CD4-positive, alpha-beta T cell treated with Interferon gamma for 1 hour (primary cell): ENCODE results near the gene AVPI1.
A peak's percentile ranks its signal among the peaks of the same experiment; 100 is the strongest.

Experiments used
- DNase-seq: peaks from one replicate; pipeline ENCODE4 v3.0.0-alpha.2; 2020

The AVPI1 gene, protein sequence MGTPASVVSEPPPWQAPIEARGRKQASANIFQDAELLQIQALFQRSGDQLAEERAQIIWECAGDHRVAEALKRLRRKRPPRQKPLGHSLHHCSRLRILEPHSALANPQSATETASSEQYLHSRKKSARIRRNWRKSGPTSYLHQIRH

DNA sequence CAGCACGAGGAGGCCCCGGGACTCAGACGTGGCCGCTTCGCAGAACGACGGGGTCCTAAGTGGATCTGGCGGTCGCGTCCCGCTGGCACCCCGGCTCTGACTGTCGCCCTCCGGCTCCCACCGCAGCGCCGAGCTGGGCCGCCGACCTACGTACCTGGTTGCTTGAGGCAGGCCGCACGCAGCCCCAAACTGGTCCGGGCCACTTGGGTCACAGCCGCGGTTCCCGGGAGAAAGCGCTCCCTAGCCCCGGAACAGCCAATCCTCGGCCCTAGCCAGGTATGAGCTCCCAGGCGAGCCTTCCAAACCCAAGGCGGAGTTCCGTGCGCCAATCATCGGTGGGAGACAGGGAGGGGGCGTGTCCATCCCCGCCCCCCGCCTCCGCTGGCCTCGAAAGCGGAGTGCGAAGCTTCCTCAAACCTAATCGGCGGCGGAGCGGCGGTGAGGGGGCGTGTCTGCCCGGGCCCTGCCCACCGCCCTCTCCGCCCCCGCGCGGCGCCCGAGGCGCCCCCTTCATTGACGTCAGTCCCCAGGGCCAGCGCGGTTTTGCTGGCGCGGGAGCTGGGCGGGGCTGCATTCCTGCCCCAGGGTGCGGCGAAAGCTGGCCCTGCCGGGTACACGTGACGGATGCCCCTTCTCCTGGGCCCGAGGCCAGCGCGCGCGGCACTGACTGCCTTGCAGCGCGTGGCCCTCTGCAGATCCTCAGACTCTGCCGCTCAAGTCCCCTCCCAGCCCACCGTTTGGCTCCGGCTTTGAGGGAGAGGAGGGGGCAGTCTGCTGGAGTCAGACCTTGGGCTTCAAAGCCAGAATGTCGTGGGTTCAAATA, at the start of gene AVPI1:
Gene AVPI1 (minus strand): TSS at position 280 of the 823 bp plus-strand sequence. CDS start 7,336 bp downstream, outside the sequence.
- peak; percentile 96 for DNase-seq

DNA sequence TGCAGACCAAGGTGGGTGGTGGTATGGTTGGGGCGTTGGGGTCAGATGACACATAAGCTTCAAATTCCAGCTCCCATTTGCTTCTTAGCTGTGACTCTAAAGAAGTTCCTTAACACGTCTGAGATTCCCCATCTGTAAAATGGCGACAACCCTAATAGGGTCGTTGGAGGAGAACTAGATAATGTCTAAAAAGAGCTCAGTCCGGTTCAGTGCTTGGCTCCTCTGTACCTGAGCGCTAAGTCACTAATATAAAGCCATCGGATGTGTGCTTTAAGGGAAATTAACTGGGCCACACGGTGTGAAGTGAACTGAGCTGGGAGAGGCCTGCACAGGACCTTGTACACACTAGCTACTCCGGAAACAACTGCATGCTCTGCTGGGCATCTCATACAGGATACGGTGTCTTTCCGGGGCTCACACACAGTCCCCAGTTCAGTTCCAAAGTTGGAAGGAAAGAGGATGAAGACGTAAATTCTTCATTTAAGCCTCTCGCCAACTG, 49.4 kb upstream of the AVPI1 start:
- DNase-seq: no peak

DNA sequence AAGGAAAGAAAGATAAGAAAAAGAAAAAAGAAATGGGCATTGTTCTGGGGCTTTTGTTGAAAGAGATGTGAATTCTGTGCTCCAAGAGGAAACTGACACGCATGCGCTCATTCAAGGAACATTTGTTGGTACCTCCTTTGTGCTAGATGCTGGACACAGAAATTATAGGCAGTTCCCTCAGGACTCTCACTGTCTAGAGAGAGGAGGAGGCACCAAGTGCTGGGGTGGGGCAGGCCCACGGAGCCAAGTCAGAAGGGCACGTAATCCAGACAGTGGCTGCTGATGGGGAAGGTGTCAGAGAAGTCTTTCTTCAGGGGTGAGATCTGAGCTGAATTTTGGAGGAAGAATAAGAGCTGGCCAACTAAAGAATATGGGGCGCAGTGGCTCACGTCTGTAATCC, 47.0 kb upstream of the AVPI1 start:
- DNase-seq: no peak

DNA sequence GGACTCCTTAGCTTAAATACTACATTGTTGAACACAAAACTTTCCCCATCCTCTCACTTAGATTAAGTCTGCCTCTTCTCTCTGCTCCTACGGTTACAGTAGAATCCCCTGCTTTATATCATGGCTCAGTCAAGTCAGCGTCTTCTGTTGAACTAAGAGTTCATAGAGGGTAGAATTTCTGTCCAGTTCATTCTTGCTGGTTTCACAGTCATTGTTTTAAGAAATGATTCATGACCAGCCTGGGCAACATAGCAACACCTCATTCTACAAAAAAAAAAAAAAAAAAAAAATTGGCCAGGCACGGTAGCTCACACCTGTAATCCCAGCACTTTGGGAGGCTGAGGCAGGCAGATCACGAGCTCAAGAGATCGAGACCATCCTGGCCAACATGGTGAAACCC, 46.2 kb upstream of the AVPI1 start:
- no peak for DNase-seq

DNA sequence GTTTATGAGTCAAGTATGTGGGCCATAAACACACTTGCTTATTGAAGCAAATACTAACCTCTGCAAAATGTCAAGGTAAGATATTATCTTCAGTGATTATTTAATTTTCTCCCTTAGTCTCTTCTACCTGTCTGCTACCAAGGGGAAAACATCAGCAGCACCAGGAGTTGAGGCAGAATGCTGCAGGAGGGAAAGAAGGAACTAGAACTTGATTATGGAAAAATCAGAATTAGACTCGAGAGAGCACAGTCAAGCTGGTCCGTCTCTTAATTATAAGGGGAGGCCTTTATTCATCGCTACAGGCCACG, 45.0 kb upstream of the AVPI1 start:
- no peak for DNase-seq

DNA sequence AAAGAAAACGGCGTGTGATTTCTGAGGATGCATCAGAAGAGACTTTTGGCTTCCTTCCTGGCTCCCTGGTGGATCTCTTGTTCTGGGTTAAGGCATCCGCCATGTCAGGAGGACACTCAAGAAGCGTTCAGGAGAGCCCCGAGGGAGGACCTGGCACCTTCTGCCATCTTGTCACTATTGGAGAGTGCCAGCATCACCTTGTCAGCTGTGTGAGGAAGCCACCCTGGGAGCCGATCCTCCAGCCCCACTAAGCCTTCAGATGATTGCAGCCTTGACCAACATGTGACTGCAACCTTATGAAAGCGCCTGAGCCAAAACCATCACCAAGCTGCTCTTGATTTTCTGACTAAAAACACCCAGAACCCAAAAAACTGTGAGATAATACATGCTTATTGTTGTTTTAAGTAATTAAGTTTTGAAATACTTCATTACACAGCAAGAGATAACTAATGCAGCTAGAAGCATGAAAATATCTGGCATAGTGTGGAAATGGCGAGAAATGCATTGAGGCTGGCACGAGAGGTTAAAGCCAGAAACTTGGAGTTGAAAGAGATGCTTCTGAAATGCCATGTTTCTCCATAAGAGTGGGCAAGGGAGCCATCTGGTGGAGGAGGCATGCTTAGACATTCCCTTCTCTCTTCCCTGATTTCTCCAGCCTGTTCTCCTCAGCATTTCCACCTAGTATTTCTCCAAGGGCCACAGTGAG, 44.5 kb upstream of the AVPI1 start:
- DNase-seq: peak; percentile 36

DNA sequence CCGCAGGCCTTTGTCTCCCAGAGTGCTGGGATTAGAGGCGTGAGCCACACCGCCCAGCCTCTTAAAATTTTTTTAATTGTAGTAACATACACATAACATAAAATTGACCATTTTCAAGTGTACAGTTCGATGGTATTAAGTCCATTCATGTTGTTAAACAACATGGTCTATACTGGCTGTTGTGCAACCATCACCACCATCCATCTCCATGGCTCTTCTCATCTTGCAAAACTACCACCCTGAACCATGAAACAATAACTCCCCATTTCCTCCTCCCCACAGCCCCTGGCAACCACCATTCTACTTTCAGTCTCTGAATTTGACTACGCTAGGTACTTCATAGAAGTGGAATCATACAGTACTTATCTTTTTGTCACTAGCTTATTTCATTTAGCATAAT, 42.0 kb upstream of the AVPI1 start:
- no peak for DNase-seq

DNA sequence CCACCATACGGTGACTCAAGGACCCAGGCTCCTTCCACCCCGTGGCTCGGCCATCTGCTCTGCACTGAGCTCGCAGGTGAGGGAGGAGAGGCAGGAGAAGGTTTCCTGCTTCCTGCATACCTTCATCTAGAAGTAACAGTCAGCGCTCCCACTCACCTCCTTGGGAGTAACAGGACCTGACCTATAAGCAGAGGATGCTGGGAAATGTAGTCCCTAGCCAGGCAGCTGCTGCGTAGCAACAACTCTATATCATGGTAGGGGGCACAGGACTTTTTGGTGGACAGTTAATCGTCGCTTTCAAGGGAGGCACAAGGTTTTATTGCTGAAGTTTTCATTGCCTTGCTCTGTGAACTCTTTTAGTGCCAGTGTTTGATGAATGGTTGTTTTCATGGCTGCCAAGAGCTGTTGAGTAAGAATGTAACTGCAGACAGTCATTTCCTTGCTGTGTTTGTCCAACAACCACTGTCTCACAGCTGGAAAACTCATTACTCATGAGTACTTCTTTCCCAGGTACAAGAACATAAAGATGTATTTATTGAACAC, 39.7 kb upstream of the AVPI1 start:
- DNase-seq: no peak

DNA sequence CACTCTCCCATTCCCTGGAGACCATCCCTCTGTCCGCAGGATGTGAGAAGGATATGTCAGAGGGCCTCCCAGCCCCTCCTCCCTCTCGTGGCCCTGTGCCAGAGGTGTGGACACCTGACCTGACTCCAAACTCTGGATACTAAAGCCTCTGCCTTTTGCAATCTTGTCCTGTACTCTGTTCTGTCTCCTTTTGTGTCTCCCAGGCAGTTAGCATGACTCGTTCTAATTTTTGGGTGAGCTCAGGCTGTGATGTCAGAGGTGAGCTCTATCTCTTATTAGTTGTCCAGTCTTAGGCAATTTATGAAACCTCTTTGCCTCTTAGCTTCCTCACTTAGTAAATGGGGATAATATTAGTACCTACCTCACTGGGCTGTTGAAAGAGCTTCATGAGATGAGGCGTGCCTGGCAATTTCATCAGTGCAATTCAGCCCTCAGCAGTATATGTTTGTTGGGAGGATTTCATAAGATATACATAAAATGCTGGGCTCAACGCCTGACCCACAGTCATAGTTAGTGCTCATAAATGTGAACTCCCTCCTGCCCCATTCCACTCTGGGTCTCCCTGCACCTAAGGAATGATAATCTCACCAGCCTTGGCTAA, 37.4 kb upstream of the AVPI1 start:
- DNase-seq: peak; percentile 6

DNA sequence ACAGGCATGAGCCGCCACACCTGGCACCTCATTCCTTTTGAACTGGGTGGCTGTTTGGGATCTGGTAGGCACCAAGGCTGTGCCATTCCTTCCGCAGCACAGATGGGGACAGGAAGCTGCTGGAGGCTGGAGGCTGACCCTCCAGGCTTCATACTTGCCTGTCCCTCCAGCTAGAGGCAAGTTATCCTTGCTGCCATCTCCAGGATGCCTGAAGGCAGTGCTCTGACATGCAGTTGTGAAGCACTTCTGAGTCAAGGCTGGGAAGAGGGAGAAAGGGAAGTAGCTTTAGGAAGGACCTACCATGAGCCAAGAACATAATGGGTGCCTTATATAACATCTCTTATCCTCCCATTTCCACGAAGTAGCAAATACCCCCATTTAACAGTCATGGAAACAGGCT, 36.0 kb upstream of the AVPI1 start:
- no peak for DNase-seq

DNA sequence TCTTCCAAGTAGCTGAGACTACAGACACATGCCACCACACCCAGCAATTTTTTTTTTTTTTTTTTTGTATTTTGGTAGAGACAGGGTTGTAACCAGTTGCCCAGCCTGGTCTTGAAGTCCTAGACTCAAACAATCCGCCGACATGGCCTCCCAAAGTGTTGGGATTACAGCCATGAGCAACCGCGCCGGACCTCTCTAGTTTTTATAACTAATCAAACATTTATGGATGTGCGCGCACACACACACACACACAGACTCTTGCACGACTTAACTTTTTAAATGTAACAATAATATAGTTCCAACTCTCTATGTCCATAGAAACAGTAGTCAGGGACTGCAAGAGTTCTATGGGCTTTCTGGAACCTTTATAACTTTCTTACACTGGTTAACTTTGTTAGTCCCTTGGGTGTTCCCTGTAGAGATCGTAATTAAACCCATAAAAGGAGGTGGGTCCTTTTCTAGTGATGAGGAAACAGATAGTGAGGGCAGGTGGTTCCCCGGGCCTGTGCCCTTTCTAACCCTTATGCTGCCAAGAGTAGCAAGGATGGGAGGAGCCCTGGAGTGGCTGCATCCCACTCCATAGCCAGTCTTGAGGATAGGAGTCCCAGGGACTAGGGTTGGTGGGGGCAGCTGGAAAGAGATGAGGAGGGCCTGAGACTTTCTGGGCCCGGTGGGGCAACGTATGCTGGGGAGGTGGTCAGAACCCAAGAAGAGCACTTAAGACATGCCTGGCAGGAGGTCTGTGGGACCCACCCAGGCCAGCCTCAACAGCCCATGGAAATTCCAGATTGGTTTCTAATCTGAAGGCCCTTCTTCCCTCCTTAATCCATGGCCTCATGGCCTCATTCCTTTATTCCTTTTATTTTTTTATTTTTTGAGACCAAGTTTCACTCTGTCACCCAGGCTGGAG, 35.1 kb upstream of the AVPI1 start:
- DNase-seq: no peak

DNA sequence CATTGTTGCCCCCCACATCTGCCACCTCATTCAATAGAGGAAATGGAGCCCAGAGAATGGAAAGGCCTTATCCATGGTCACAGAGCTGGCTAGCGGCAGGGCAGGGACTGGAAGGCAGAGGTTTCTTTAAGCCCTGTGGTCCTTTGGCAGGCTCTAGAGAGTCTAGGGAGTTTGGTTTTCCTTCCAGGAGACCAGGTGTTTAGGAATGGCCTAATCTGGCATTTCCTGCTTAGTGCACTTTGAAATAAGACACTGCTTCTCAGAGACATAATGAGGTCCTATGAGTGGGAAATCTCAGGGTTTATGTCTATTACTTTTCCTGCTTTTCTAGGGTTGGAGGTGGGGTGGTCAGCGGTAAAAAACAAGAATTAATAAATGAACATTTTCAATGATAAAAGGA, 32.6 kb upstream of the AVPI1 start:
- no peak for DNase-seq

DNA sequence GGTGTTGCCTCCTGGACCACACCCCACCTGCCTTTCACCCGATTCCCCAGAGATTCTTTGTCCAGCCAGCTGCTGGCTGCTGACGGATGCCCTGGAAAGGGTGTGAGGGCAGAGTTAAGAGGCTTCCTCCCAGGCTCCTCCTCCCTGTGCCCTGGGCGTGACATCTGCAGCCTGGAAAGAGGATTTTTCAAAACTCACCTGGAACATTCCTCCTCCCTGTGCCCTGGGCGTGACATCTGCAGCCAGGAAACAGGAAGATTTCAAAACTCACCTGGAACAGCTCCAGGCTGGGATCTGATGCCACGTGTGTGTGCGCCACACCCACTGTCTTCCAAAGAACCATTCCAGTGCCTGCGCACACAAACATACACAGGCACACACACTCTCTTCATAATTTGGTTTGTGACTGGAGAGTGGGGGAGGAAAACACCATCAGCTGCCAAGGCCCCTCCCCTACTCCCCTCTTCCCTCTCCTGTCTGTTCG, 31.7 kb upstream of the AVPI1 start:
- no peak for DNase-seq

DNA sequence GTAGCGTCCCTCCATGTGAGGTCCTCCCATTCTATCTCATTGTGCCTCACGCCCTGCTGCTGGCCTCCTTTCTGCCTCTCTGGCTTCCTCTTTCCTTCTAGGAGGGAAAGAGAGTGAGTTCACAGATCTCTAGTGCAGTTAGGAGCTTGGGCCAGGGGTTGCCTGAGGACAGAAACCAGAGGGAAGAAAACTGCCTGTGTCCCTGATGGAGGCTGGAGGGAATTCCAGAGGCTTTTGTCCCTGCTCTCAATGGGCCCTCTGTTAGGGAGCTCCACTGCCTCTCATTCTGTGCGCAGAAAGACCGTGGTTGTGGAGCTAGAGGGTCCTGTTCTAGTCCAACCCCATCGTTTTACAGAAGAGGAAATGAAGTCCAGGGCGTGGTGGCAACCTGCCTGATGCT, 31.1 kb upstream of the AVPI1 start:
- DNase-seq: no peak

DNA sequence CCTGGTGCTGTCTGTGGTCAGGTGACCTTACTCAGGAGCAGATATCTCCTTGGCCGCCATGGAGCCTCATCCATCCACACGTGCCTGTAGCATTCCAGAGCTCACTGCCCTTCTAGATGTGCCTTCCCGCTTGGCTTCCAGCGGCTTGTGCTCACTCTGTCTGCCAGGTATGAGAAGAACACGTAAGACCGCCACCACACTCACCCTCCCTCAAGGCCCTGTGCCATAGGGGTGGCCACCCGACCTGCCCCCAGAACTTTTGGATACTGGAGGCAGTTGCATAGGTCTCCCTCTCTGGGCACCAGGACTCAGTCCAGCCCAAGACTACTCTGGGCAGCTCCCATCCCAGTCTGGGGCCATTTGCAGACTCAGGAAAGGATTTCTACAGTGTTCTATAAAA, 30.6 kb upstream of the AVPI1 start:
- DNase-seq: no peak

DNA sequence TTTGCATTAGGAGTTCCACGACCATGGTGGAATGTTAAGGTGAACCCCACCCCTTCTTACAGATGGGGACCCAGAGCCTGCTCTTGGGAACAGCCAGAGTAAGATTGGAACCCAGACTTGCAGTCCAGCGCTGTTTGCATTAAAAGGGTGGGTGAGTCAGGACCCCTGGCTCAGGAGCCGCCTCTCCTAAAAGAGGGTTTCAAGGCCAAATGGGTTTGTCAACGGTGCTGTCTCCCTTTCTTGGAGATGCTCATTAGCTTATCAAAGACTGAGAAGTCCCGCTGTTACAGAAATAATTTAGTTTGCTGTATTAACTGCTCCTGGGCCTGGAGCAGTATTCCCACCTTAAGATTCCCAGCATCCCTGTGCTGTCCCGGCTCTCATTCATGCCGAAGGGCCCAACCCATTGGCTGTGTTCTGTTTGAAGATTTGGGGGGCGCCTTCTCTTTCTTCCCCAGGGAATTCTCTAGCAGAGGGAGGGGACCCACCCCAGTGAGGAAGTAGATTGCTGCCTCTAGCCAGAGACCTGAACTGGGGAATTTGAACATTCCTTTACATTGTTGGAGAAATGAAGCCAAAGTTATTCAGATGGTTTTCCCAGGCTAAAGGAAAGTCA, 28.3 kb upstream of the AVPI1 start:
- no peak for DNase-seq

DNA sequence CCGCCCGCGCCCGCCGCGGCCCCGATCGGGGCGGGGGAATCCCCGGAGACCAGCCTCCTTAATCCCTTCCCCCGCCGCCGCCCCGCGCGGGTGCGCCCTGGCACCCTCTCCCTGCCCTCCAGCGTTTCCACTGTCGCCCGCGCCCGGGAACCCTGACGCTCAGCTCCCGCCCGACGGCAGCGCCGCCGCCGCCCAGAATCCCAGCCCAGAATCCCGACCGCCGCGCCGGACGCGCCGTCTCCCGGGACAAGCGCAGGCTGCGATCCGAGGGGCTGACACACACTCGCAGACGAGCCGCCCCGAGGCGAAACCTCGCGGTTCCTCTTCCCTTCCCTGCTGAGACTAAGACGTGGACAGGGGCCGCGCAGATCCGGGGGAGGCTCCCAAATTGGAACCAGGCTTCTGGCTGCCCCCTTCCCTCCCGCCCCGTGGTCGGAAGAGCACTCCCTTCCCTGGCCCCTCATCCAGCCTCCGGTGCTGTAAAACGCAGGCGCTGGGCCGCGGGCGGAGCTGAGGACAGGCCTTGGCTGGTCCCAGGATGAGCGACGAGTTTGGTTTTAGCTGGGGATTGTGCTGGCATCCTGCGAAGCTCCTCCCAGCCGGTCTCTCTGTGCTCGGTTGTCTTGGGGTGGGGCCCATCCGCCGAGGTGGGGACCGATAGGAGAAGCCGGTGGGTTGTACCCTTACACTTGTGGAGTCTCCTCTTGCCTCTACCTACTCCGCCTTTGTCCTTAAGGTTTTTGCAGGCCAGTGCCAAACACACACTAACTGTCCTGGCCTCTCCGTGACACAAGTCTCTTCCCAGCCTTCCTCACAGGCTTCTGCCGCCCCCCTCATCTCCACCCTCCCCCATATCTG, 27.6 kb upstream of the AVPI1 start:
- DNase-seq: peak; percentile 10

DNA sequence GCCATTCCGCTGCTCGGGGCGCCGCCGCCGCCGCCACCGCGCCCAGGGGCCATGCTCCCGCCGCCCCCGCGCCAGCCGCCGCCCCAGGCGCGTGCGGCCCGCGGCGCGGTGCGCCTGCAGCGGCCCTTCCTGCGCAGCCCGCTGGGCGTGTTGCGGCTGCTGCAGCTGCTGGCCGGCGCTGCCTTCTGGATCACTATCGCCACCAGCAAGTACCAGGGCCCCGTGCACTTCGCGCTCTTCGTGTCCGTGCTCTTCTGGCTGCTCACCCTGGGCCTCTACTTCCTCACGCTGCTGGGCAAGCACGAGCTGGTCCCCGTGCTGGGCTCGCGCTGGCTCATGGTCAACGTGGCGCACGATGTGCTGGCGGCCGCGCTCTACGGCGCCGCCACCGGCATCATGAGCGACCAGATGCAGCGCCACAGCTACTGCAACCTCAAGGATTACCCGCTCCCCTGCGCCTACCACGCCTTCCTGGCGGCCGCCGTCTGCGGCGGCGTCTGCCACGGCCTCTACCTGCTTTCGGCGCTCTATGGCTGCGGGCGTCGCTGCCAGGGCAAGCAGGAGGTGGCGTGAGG, 26.9 kb upstream of the AVPI1 start:
- DNase-seq: peak; percentile 61

DNA sequence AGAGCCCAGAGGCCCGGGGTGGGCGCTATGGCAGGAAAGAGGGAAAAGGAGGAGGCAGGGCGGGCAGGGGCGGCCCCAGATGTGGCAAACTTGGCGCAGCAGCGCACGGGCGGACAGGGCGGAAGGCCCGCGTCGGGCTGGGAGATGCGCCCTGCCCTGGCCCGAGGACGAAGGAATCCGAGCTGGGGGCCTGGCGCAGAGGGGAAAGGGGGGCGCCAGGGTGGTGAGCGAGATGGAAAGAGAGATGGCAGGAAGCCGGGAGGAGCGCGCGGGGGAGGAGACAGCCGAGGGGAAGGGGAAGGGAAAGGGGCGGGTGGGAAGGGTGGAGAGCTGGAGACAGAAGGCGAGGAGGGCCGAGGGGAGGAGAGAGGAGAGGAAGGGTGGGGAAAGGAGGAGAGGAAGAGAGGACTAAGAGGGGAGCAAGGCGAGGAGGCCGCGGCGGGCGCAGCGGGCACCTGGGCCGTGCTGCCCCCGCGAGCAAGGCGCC, 26.3 kb upstream of the AVPI1 start, which contains the start of gene MARVELD1:
Gene MARVELD1 (plus strand): TSS at position 392 of the 487 bp plus-strand sequence. CDS start 147 bp downstream, outside the sequence.
- DNase-seq: no peak
